ENCODE measurements around the gene WIPF3.
"Not testable (repeated sequence)": the region's sequence is repeated elsewhere in the genome, so short reads cannot be mapped to it uniquely, and the experiment has no call there.

The WIPF3 gene

GRCh38 chr7:29957521-29958310 is 151.4 kb downstream of the WIPF3 start:
- DNase-seq = no peak
- Histone ChIP-seq H3K27me3 (replicated peaks) (no peaks in the 10 kb centered on the region), H3K36me3 (replicated peaks) (peaks cover 16% of the 10 kb centered on the region), H3K4me3 (ENCODE audit: low read depth, low read length) (no peak overlapping the region), H3K27ac (no peak overlapping the region)
- in situ Hi-C loops (cut with HindIII; ENCODE audit: low pct_ligation_motif_present, low sequenced_read_pairs) = no loop called here
- no peak for TF ChIP-seq CTCF (IDR thresholded peaks at IDR 0.05; ENCODE audit: low read depth, low read length, missing control alignments)

GRCh38 chr7:29958667-29959358 is 152.5 kb downstream of the WIPF3 start:
- Histone ChIP-seq H3K27ac (no peak overlapping the region), H3K27me3 (replicated peaks) (no peaks in the 10 kb centered on the region), H3K36me3 (replicated peaks) (peaks cover 10% of the 10 kb centered on the region), H3K4me3 (ENCODE audit: low read depth, low read length) (no peak overlapping the region)
- no peak for TF ChIP-seq CTCF (IDR thresholded peaks at IDR 0.05; ENCODE audit: low read depth, low read length, missing control alignments)
- in situ Hi-C loops (cut with HindIII; ENCODE audit: low pct_ligation_motif_present, low sequenced_read_pairs) = no loop called here
- no peak for DNase-seq

GRCh38 chr7:29961611-29962010 is 155.3 kb downstream of the WIPF3 start:
- H3K27me3 ChIP-seq (replicated peaks); DNase-seq; H3K27ac ChIP-seq; in situ Hi-C loops (cut with HindIII; ENCODE audit: low pct_ligation_motif_present, low sequenced_read_pairs); H3K4me3 ChIP-seq (ENCODE audit: low read depth, low read length); H3K36me3 ChIP-seq (replicated peaks): not testable (repeated sequence)

GRCh38 chr7:29962035-29962434 is 155.7 kb downstream of the WIPF3 start:
- no peak for DNase-seq
- H3K27me3 ChIP-seq (replicated peaks) = no peaks in the 10 kb centered on the region
- no peaks in the 10 kb centered on the region for H3K36me3 ChIP-seq (replicated peaks)
- no peak overlapping the region for H3K4me3 ChIP-seq (ENCODE audit: low read depth, low read length)
- in situ Hi-C loops (cut with HindIII; ENCODE audit: low pct_ligation_motif_present, low sequenced_read_pairs) = no loop called here
- no peak for TF ChIP-seq CTCF (IDR thresholded peaks at IDR 0.05; ENCODE audit: low read depth, low read length, missing control alignments)
- H3K27ac ChIP-seq = no peak overlapping the region

- Histone ChIP-seq H3K27ac (no peak overlapping the region), H3K27me3 (replicated peaks) (no peaks in the 10 kb centered on the region), H3K4me3 (ENCODE audit: low read depth, low read length) (no peak overlapping the region), H3K36me3 (replicated peaks) (no peaks in the 10 kb centered on the region)
- TF ChIP-seq CTCF (IDR thresholded peaks at IDR 0.05; ENCODE audit: low read depth, low read length, missing control alignments) = no peak
- in situ Hi-C loops (cut with HindIII; ENCODE audit: low pct_ligation_motif_present, low sequenced_read_pairs) = no loop called here
- no peak for DNase-seq
Observed at GRCh38 chr7:29965030-29965429, 158.7 kb downstream of the WIPF3 start.
